HUES6 (cell line): ENCODE measurements around the gene NRP2.

Experiments used
- H3K27ac ChIP-seq: 2 replicates; pipeline ENCODE4 v1.7.0; 2013; ENCODE audit warnings: low read depth, mild to moderate bottlenecking, low read length, inconsistent platforms
- H3K27me3 ChIP-seq: 2 replicates; pipeline ENCODE4 v1.6.1; 2013; ENCODE audit warnings: low read length; ENCODE audit not compliant: control insufficient read depth, insufficient read depth
- H3K36me3 ChIP-seq: 2 replicates; pipeline ENCODE4 v1.6.1; 2013; ENCODE audit warnings: low read length; ENCODE audit not compliant: control insufficient read depth, insufficient read depth
- H3K4me1 ChIP-seq: 2 replicates; pipeline ENCODE4 v1.6.1; 2013; ENCODE audit warnings: low read length; ENCODE audit not compliant: control insufficient read depth, insufficient read depth
- H3K4me3 ChIP-seq: 2 replicates; pipeline ENCODE4 v1.5.1; 2013; ENCODE audit warnings: low read depth, low read length
- H3K9ac ChIP-seq: one replicate; pipeline ENCODE4 v1.6.1; 2013; ENCODE audit warnings: mild to moderate bottlenecking, low read length
- H3K9me3 ChIP-seq: 2 replicates; pipeline ENCODE4 v1.6.1; 2013; ENCODE audit warnings: low read depth, low read length; ENCODE audit not compliant: control insufficient read depth, insufficient read depth

The NRP2 gene

DNA sequence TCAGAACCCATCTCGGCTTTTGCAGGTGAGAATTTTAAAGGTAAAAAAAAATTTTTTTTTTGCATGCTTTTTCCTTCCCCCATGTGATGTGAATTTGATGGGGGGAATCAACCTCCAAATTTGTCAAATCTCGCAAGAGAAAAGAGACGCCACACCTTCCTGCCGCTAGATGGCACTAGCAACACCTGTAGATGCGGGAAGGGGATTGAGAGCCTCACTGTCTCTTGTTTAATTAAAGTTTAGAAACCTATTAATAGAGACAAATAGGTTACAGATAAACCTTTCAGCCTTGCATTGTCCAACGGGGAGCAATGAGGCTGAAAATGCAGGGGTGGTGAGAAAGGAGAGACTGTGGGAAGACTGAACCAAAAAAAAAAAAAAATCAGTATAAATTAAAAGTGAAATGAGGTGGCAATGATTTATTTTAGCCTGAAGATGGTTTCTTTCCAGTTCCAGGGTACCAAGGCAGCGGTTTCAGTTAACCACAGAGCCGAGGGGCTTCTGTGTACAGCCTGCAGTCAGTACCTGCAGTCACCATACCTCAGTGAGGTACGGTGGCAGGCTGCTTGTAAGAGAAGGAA is 84.6 kb downstream of the NRP2 start:
- H3K9ac ChIP-seq, result no peak overlapping the region
- H3K4me3 ChIP-seq, result no peak overlapping the region
- no peak overlapping the region for H3K27ac ChIP-seq
- no peaks in the 10 kb centered on the region for H3K27me3 ChIP-seq
- peaks cover 31% of the 10 kb centered on the region for H3K4me1 ChIP-seq
- no peaks in the 10 kb centered on the region for H3K9me3 ChIP-seq
- H3K36me3 ChIP-seq, result peaks cover 20% of the 10 kb centered on the region; the same call in 1 of the 2 replicates

DNA sequence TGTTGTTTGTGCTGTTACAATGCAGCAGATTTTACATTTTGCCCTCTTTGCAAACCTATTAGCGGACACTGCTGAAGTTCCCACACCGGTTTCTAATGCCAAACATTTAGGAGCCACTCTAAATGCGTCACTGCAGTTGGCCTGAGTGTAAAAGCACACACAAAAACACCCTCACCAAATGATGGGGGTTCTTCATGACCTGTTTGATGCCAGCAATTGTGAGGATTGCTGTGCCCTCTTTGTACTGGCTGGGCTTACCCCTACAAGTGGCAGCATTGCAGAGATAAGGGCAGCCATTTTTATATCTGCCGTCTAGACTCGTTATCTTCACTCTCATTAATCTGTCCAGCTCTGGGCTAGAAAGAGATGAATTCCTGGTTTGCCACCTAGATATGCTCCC is 85.3 kb downstream of the NRP2 start:
- Histone ChIP-seq H3K9ac (no peak overlapping the region), H3K27ac (no peak overlapping the region), H3K4me3 (no peak overlapping the region), H3K36me3 (peaks cover 20% of the 10 kb centered on the region; the same call in 1 of the 2 replicates), H3K4me1 (peaks cover 31% of the 10 kb centered on the region), H3K27me3 (no peaks in the 10 kb centered on the region), H3K9me3 (no peaks in the 10 kb centered on the region)

DNA sequence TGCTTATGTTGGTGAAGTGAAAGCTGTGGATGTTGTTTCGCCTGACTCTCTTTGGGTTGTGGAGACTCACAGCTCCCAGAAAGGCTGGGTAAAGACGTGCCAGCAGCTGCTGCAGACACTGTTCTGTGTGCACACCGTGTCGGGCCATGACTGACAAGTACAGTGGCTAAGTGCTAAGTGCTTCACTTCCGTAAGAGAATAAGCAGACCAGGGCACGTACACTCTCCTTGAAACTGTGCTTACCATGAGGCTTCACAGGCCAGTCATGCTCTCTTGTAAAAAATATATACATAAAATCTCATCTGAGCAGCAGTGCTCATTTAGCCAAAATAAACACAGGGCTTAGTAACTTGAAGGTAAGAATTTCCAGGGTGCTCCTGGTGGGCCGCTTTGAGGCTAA is 86.0 kb downstream of the NRP2 start:
- H3K4me1 ChIP-seq, result peaks cover 28% of the 10 kb centered on the region
- H3K27me3 ChIP-seq, result no peaks in the 10 kb centered on the region
- H3K27ac ChIP-seq, result no peak overlapping the region
- no peak overlapping the region for H3K9ac ChIP-seq
- peaks cover 20% of the 10 kb centered on the region; the same call in 1 of the 2 replicates for H3K36me3 ChIP-seq
- H3K9me3 ChIP-seq, result no peaks in the 10 kb centered on the region
- H3K4me3 ChIP-seq, result no peak overlapping the region

DNA sequence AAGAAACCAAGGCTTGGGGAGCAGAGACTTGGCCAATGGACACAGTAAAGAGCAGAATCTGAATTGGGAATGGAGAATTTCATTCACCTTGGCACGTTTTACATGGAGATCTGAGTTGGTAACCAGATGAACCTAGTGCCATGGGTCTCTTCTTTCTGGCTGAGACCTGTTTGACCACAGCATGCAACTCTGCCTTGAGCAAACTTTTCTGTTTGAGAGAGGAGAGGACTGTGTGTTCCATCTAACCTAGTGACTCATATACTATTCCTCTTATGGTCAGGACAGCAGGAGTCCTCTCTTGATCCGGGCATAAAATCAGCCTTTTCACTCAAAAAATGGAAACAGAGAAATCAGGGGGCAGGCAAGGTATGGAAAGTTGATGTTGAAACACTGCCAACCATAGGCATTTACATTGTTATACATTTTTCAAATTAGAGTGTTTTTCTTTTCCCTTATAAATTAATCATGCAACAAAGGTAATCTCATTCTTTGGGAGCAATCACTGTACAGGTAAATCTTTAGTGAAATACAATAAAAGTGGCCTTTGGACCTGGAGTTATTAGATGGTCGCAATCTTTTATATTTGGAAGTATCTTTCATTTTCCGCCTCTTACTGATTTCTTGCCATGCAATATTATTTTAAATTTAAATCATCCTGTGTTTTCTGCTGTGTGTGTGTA is 86.7 kb downstream of the NRP2 start:
- no peak overlapping the region for H3K4me3 ChIP-seq
- H3K36me3 ChIP-seq, result peaks cover 20% of the 10 kb centered on the region; the same call in 1 of the 2 replicates
- H3K27ac ChIP-seq, result no peak overlapping the region
- no peaks in the 10 kb centered on the region for H3K27me3 ChIP-seq
- no peak overlapping the region for H3K9ac ChIP-seq
- peaks cover 25% of the 10 kb centered on the region for H3K4me1 ChIP-seq
- H3K9me3 ChIP-seq, result no peaks in the 10 kb centered on the region

DNA sequence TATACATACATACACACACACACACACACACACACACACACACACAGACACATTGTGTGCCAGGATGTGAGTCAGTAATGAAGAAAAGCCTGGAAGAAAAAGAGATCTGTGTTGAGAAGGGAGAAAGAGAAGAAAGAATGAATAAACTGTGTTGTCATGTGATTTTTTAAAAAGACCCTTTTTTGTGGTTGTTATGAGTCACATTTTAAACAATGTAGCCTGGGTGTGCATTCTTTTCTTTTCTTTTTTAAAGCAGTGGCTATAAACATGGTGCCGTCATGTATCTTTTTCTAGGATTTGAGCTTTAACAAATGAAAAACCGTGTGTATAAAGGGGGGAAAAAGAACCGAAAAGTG is 87.2 kb downstream of the NRP2 start:
- H3K9ac ChIP-seq, result no peak overlapping the region
- no peaks in the 10 kb centered on the region for H3K27me3 ChIP-seq
- no peak overlapping the region for H3K27ac ChIP-seq
- no peaks in the 10 kb centered on the region for H3K9me3 ChIP-seq
- peaks cover 20% of the 10 kb centered on the region; the same call in 1 of the 2 replicates for H3K36me3 ChIP-seq
- no peak overlapping the region for H3K4me3 ChIP-seq
- H3K4me1 ChIP-seq, result peaks cover 20% of the 10 kb centered on the region

DNA sequence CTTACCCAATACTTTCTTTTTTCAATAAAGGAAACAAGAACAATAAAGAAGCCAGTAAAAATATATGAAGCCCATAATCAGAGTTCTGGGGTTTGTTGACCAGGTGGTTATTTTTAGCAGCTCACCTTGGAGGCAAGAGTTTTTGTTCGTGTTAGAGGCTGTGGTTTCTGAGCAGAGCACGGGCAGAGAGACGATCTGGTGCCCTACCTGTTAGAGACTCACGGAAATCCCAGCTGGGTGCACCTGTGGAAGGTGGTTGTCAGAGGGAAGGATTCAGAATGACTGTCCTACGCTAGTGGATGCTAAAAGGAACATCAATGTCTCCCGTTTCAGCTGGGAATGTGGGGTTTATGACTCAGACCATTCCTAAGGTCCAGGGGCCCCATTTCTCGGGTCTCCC is 87.6 kb downstream of the NRP2 start:
- no peak overlapping the region for H3K9ac ChIP-seq
- H3K27ac ChIP-seq, result no peak overlapping the region
- peaks cover 16% of the 10 kb centered on the region; the same call in 1 of the 2 replicates for H3K4me1 ChIP-seq
- H3K27me3 ChIP-seq, result no peaks in the 10 kb centered on the region
- H3K4me3 ChIP-seq, result no peak overlapping the region
- H3K9me3 ChIP-seq, result no peaks in the 10 kb centered on the region
- peaks cover 20% of the 10 kb centered on the region; the same call in 1 of the 2 replicates for H3K36me3 ChIP-seq

DNA sequence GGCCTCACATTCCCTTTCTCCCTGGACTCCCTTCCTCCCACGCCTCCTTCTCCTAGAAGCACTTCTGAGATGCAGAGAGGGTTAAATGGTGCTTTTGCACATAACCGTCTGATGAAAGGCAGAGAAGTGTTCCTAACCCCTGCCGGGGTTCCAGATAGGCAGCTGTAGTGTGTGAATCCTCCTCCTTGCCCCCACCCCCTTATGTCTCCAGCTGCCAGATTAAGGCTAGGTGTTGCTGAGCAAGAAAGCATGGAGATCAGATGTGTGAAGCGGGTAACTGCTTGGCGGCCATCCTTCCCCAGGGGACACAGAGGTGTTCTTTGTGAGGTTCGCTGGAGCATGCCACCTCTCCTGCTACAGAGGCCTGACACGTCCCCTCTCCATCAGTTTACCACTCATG is 88.3 kb downstream of the NRP2 start:
- peaks cover 20% of the 10 kb centered on the region; the same call in 1 of the 2 replicates for H3K36me3 ChIP-seq
- H3K4me1 ChIP-seq, result peaks cover 16% of the 10 kb centered on the region; the same call in 1 of the 2 replicates
- no peak overlapping the region for H3K4me3 ChIP-seq
- no peak overlapping the region for H3K27ac ChIP-seq
- H3K9ac ChIP-seq, result no peak overlapping the region
- H3K27me3 ChIP-seq, result no peaks in the 10 kb centered on the region
- no peaks in the 10 kb centered on the region for H3K9me3 ChIP-seq

DNA sequence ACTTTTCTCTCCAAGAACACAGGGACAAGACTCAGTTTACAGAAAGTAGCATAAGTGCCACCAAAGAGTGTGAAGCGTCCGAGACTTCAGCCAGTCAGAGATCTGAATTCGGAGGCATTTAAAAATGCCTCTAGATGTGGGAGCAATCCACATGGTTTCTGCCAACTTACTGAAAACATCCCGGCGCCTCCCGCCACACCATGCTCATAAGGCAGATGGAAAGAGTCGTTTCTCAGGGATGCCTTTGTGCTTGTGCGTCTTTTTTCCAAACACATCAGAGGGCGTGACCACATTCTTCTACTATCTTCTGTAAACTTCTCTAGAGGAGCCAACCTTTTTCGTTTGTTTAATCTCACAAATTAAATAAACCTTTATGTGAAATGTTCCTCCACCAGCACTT is 88.7 kb downstream of the NRP2 start:
- H3K4me1 ChIP-seq, result peaks cover 16% of the 10 kb centered on the region; the same call in 1 of the 2 replicates
- no peak overlapping the region for H3K4me3 ChIP-seq
- no peak overlapping the region for H3K27ac ChIP-seq
- no peak overlapping the region for H3K9ac ChIP-seq
- H3K27me3 ChIP-seq, result no peaks in the 10 kb centered on the region
- H3K9me3 ChIP-seq, result no peaks in the 10 kb centered on the region
- H3K36me3 ChIP-seq, result peaks cover 20% of the 10 kb centered on the region; the same call in 1 of the 2 replicates

DNA sequence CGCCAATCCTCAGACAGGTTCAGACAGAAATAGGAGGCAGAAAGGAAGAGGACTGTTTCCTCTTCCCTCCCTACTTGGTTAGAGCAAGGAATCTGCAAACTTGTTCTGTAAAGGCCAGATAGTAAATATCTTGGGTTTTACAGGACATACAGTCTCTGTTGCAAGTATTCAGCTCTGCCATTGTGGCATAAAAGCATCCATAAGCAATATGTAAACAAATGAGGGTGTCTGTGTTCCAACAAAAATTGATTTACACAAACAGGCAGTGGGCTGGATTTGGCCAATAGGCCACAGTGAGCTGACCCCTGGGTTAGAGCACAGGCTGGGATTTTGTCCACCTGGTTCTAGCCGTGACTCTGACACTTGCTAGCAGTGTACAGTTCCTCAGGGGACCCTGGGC is 89.4 kb downstream of the NRP2 start:
- H3K27ac ChIP-seq, result no peak overlapping the region
- no peaks in the 10 kb centered on the region for H3K9me3 ChIP-seq
- H3K36me3 ChIP-seq, result peaks cover 20% of the 10 kb centered on the region; the same call in 1 of the 2 replicates
- peaks cover 10% of the 10 kb centered on the region; the same call in 1 of the 2 replicates for H3K4me1 ChIP-seq
- no peaks in the 10 kb centered on the region for H3K27me3 ChIP-seq
- H3K4me3 ChIP-seq, result no peak overlapping the region
- H3K9ac ChIP-seq, result no peak overlapping the region

DNA sequence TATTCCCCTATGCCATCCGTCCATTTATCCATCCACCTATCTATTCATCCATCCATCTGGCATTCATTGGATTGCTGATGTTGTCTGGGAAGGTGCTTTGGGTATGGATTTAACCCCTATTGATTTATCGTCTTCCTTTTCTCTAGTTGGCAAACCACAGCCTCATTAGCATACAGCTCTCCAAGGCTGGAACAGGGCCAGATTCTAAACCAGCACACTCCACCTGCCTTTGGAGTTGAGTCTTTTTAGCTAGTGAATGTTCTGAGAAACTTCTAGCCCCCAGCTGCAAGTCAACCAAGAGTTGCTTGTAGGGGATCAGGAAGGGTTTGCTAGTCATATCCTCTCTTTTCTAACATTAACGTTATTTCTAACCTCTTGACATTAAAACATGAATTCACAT is 90.7 kb downstream of the NRP2 start:
- Histone ChIP-seq H3K9me3 (no peaks in the 10 kb centered on the region), H3K9ac (no peak overlapping the region), H3K4me1 (peaks cover 6% of the 10 kb centered on the region; the same call in 1 of the 2 replicates), H3K4me3 (no peak overlapping the region), H3K27me3 (no peaks in the 10 kb centered on the region), H3K27ac (no peak overlapping the region), H3K36me3 (peaks cover 11% of the 10 kb centered on the region; the same call in 1 of the 2 replicates)

DNA sequence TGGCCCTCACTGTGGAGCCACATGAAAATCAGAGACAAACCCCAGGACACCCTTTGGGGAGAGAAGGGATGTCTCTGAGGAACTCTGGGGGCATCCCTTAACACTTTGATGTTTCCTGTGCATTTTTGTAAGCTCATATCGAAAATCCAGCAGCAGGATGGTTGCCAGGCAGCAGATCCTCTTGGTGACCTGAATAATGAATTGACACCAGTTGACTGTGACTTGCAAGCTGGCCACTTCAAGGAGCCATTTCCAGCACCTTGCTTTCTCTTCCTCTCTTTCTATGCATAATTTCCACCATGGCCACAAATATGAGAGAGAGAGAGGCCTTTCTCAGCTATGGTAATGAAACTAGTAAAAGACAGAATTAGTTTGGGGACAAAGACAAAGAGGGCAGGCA is 91.7 kb downstream of the NRP2 start:
- H3K4me3 ChIP-seq, result no peak overlapping the region
- no peak overlapping the region for H3K9ac ChIP-seq
- no peak overlapping the region for H3K27ac ChIP-seq
- no peaks in the 10 kb centered on the region for H3K9me3 ChIP-seq
- H3K27me3 ChIP-seq, result no peaks in the 10 kb centered on the region
- H3K36me3 ChIP-seq, result peaks cover 1% of the 10 kb centered on the region; the same call in 1 of the 2 replicates
- H3K4me1 ChIP-seq, result peaks cover 6% of the 10 kb centered on the region; the same call in 1 of the 2 replicates
